ENCODE results near the gene FCSK. TPM values are rescaled to one million over a fixed set of nuclear protein-coding genes. Genes with fewer than 3 reads are reported as not detected.

FCSK gene
- total and polyA plus RNA-seq, 10 of the 15 experiments (the other 5 are each of a cell fraction or from before 2014, with no cell fraction given): 0.60 to 17.6 (median 7.4) TPM

GRCh38 chr16:70522216-70523075 is 68.1 kb downstream of the FCSK start:
- Histone ChIP-seq H3K79me2 (ENCODE audit: control insufficient read depth, insufficient read depth, low read length) (peaks cover 68% of the 10 kb centered on the region), H3K4me2 (ENCODE audit: control insufficient read depth, insufficient read depth) (peak overlapping the region; percentile 92), H3K36me3 (ENCODE audit: control insufficient read depth in 2 of 2, insufficient read depth in 2 of 2, low read length in 1 of 2) (peaks cover 0 to 10% of the 10 kb centered on the region in 2 experiments; a peak in 1 of 4 replicates), H2AFZ (ENCODE audit: control insufficient read depth, low read depth, low read length) (peak overlapping the region; percentile 66), H3K27ac (ENCODE audit: control insufficient read depth, insufficient read depth) (peak overlapping the region; percentile 99), H3K9me3 (replicated peaks; ENCODE audit: control insufficient read depth, insufficient read depth, low read length) (no peaks in the 10 kb centered on the region), H4K20me1 (ENCODE audit: control insufficient read depth, insufficient read depth) (peaks cover 3% of the 10 kb centered on the region; the same call in 1 of the 2 replicates), H3K4me1 (ENCODE audit: control insufficient read depth, insufficient read depth, low read length) (peaks cover 14% of the 10 kb centered on the region), H3K9ac (ENCODE audit: control insufficient read depth, insufficient read depth, low read length) (peak overlapping the region; percentile 97), H3K4me3 (peak overlapping the region; percentile 86), H3K27me3 (replicated peaks in 1 of 2; ENCODE audit: control insufficient read depth in 2 of 2, insufficient read depth in 2 of 2, low read length in 1 of 2) (no peaks in the 10 kb centered on the region)
- ATAC-seq: peak; percentile 45
- WGBS (ENCODE audit: insufficient coverage, insufficient replicate concordance, low lambda C conversion rate, missing lambda C conversion rate): under 1% methylated on average over 18 of the region's 18 CpGs
- ChIA-PET POLR2A (interaction anchor here (0.7 to 3.2 kb wide), 9 partner anchors 11 to 213 kb away, joined by 3 to 14 read pairs (median 3); no protein-coding TSS in a partner anchor), CTCF (interaction anchor here (0.6 to 3.1 kb wide), 6 partner anchors 11 to 154 kb away, joined by 3 to 8 read pairs (median 4); no protein-coding TSS in a partner anchor), SMC1A (ENCODE audit: uncharacterized antibody, unreplicated experiment) (interaction anchor here (0.8 to 4.7 kb wide), 8 partner anchors 10 to 90 kb away, joined by 3 to 22 read pairs (median 4); no protein-coding TSS in a partner anchor), RAD21 (ENCODE audit: unreplicated experiment) (interaction anchor here (0.8 to 4.1 kb wide), 8 partner anchors 13 to 141 kb away, joined by 3 to 25 read pairs (median 4); no protein-coding TSS in a partner anchor)
- intact Hi-C loops (cut with micrococcal nuclease; ENCODE audit: unreplicated experiment): loop anchor here (1.0 to 5.0 kb wide), 4 partner anchors 46 to 235 kb away; partner anchors contain the start of genes AARS1 and ST3GAL2
- FAIRE-seq: no peak
- DNase-seq (ENCODE audit: low read depth, low spot score): no peak
- in situ Hi-C loops (cut with MboI): no loop called here
- no TSS peak for BruUV-seq (replicated peaks)
- no peak for TF ChIP-seq CEBPB (IDR thresholded peaks at IDR 0.05; ENCODE audit: borderline replicate concordance in 1 of 2, low read depth in 2 of 2, low read length in 2 of 2)
- TF ChIP-seq POLR2AphosphoS5 (IDR thresholded peaks at IDR 0.05; ENCODE audit: low read length): peak; percentile 79
- 0 out of 2 replicates have a peak, but pooled peaks have one; percentile 16 for TF ChIP-seq SPI1 (IDR thresholded peaks at IDR 0.05; ENCODE audit: borderline replicate concordance, insufficient read depth, low read depth, low read length)
- TF ChIP-seq STAT3 (IDR thresholded peaks at IDR 0.05; ENCODE audit: low read depth, low read length): no peak
- TF ChIP-seq ZNF24 (IDR thresholded peaks at IDR 0.05): no peak
- TF ChIP-seq POLR2A (IDR thresholded peaks at IDR 0.05; ENCODE audit: low read depth, low read length): 0 out of 2 replicates have a peak, but pooled peaks have one; percentile 27
- no peak for TF ChIP-seq ZBTB33 (IDR thresholded peaks at IDR 0.05)
- peak; percentile 49; the same call in 1 of the 2 replicates for TF ChIP-seq PKNOX1 (IDR thresholded peaks at IDR 0.05)
- TF ChIP-seq FOXM1 (IDR thresholded peaks at IDR 0.05; ENCODE audit: low read depth, low read length): 0 out of 2 replicates have a peak, but pooled peaks have one; percentile 14
- TF ChIP-seq TCF3 (IDR thresholded peaks at IDR 0.05; ENCODE audit: borderline replicate concordance, insufficient read depth, low read depth, low read length): no peak
- TF ChIP-seq NR2C2 (IDR thresholded peaks at IDR 0.05; ENCODE audit: borderline replicate concordance, control insufficient read depth, insufficient read length, low read depth): no peak
- TF ChIP-seq RUNX3 (IDR thresholded peaks at IDR 0.05; ENCODE audit: low read length): no peak
- TF ChIP-seq YY1 (IDR thresholded peaks at IDR 0.05; ENCODE audit: low read depth, low read length): peak; percentile 17; the same call in 1 of the 2 replicates
- TF ChIP-seq SMC3 (IDR thresholded peaks at IDR 0.05; ENCODE audit: borderline replicate concordance, low read length): no peak
- TF ChIP-seq TCF12 (IDR thresholded peaks at IDR 0.05; ENCODE audit: low read depth, low read length): 0 out of 2 replicates have a peak, but pooled peaks have one; percentile 18
- peak; percentile 13; the same call in 1 of the 2 replicates for TF ChIP-seq DPF2 (IDR thresholded peaks at IDR 0.05)
- no peak for TF ChIP-seq SIX5 (IDR thresholded peaks at IDR 0.05; ENCODE audit: low read depth, low read length, severe bottlenecking)
- no peak for TF ChIP-seq NBN (IDR thresholded peaks at IDR 0.05)
- peak; percentile 63; the same call in 1 of the 2 replicates for TF ChIP-seq MEF2A (IDR thresholded peaks at IDR 0.05; ENCODE audit: insufficient read depth, low read depth, low read length)
- TF ChIP-seq BHLHE40 (IDR thresholded peaks at IDR 0.05; ENCODE audit: borderline replicate concordance in 1 of 2, low read depth in 2 of 2, low read length in 1 of 2): no peak
- TF ChIP-seq HDGF (IDR thresholded peaks at IDR 0.05): no peak
- TF ChIP-seq CREB1 (IDR thresholded peaks at IDR 0.05; ENCODE audit: low read depth): no peak
